ENCODE measurements around the gene SDSL.

- TF ChIP-seq CTCF (conservative IDR thresholded peaks at IDR 0.05; ENCODE audit: low read depth in 2 of 2) (no peak), POLR2AphosphoS5 (IDR thresholded peaks at IDR 0.05; ENCODE audit: low read depth) (no peak), JUNB (IDR thresholded peaks at IDR 0.05; ENCODE audit: unreplicated experiment) (no peak), EZH2 (IDR thresholded peaks at IDR 0.05; ENCODE audit: low read depth, unreplicated experiment) (no peak), REST (IDR thresholded peaks at IDR 0.05; ENCODE audit: unreplicated experiment) (no peak), EZH2phosphoT487 (IDR thresholded peaks at IDR 0.05; ENCODE audit: unreplicated experiment) (no peak), CREB1 (CRISPR knock-in tag; IDR thresholded peaks at IDR 0.05; ENCODE audit: low read depth) (no peak), STAT1 (IDR thresholded peaks at IDR 0.05; ENCODE audit: unreplicated experiment) (no peak)
These were observed 31.8 kb upstream of the SDSL start for GRCh38 chr12:113390064-113391043.

All from GM23338 (cell line).